ENCODE results near the gene STPG4.

Gene STPG4

GRCh38 chr2:47094511-47095142 lies 60.5 kb downstream of the STPG4 start:
- TF ChIP-seq CTCF (IDR thresholded peaks at IDR 0.05; ENCODE audit: extremely low read depth, missing control alignments): no peak
- DNase-seq (ENCODE audit: low spot score): no peak

- no peak for TF ChIP-seq CTCF (IDR thresholded peaks at IDR 0.05; ENCODE audit: extremely low read depth, missing control alignments)
- DNase-seq (ENCODE audit: low spot score): no peak
Measured at GRCh38 chr2:47093626-47094025, 61.5 kb downstream of the STPG4 start.

DNA sequence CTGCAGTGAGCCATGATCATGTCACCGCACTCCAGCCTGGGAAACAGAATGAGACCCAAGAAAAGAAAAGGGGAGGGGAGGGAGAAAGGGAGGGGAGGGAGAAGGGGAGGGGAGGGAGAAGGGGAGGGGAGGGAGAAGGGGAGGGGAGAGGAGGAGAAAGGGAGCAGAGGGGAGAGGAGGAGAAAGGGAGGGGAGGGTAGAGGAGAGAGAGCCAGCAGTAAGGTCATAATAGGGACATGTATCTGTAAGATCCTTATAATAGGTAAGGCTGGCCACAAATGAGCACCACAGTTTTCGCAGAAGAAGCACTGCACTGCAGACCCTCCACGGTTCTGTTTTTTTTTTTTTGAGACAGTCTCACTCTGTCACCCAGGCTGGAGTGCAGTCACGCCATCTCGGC lies 62.6 kb downstream of the STPG4 start:
- no peak for TF ChIP-seq CTCF (IDR thresholded peaks at IDR 0.05; ENCODE audit: extremely low read depth, missing control alignments)

DNA sequence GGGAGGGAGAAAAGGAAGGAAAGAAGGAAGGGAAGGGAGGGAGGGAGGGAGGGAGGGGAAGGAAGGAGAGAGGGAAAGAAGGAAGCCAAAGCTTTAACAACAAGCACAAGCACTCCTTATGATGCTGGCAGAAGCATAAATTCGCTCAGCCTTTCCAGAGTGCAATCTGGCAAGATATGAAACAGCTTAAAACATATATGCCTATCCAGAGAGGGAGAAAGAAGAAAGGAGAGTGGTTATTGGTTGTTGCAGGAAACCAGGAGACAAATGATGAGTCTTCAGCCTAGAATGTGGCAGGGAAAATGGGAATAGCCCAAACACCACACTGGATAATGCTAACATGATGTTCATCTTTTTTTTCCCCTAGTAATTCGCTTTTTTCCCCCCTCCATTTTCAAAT lies 64.0 kb downstream of the STPG4 start:
- no peak for TF ChIP-seq CTCF (IDR thresholded peaks at IDR 0.05; ENCODE audit: extremely low read depth, missing control alignments)
- no peak for DNase-seq (ENCODE audit: low spot score)

More for the DNA sequence above, 62.6 kb downstream of the STPG4 start:
- DNase-seq (ENCODE audit: low spot score): no peak

DNA sequence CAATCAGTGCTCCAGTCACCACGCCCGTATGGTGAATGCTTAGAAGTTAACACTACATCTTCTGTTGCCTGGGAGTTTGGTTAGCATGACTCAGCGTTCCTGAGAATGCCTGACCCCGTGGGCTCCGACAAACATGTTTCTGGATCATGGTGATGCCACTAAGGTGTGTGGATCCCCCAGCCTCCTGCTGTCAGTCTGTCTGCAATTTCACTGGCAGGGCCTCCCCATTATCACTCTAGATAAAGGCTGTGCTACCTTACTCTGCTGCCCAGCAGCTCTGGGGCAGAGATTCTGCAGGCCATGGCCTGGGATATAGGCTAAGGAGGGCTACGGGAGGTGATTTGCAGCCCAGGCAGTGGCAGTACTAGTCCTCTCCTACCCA lies 66.0 kb downstream of the STPG4 start:
- no peak for TF ChIP-seq CTCF (IDR thresholded peaks at IDR 0.05; ENCODE audit: extremely low read depth, missing control alignments)
- DNase-seq (ENCODE audit: low spot score): no peak

GRCh38 chr2:47088371-47089082 lies 66.6 kb downstream of the STPG4 start:
- no peak for DNase-seq (ENCODE audit: low spot score)
- TF ChIP-seq CTCF (IDR thresholded peaks at IDR 0.05; ENCODE audit: extremely low read depth, missing control alignments): no peak

GRCh38 chr2:47087051-47087450 lies 68.1 kb downstream of the STPG4 start:
- no peak for TF ChIP-seq CTCF (IDR thresholded peaks at IDR 0.05; ENCODE audit: extremely low read depth, missing control alignments)

More at GRCh38 chr2:47087051-47087450, 68.1 kb downstream of the STPG4 start:
- no peak for DNase-seq (ENCODE audit: low spot score)
